Measurements from ENCODE around the gene GNA12. TPM values are rescaled to one million over a fixed set of nuclear protein-coding genes. Genes with fewer than 3 reads are reported as not detected.

GNA12 gene
- total RNA-seq, 2 experiments from 2014 or later: 14.4 to 18.6 TPM

GRCh38 chr7:2843191-2843685 is 870 bp downstream of the GNA12 start:
- no peak for ATAC-seq
- peaks cover 34% of the 10 kb centered on the region for H3K4me1 Mint-ChIP-seq
- DNase-seq: no peak
- H3K4me3 Mint-ChIP-seq: peak overlapping the region; percentile 67
- peak overlapping the region; percentile 49 for H3K27ac Mint-ChIP-seq
- CTCF ChIA-PET: interaction anchor here (1.2 to 1.3 kb wide), 2 partner anchors 10 to 22 kb away, joined by 4 read pairs; no protein-coding TSS in a partner anchor
- H3K9me3 Mint-ChIP-seq (ENCODE audit: low read depth): no peaks in the 10 kb centered on the region
- peaks cover 10% of the 10 kb centered on the region for H3K36me3 Mint-ChIP-seq
- H3K27me3 Mint-ChIP-seq: no peaks in the 10 kb centered on the region

- Mint-ChIP-seq H3K9me3 (ENCODE audit: low read depth) (no peaks in the 10 kb centered on the region), H3K4me3 (no peak overlapping the region), H3K4me1 (peaks cover 43% of the 10 kb centered on the region), H3K27ac (no peak overlapping the region), H3K27me3 (no peaks in the 10 kb centered on the region), H3K36me3 (peaks cover 12% of the 10 kb centered on the region)
- DNase-seq (no peak), ATAC-seq (no peak)
- CTCF ChIA-PET: interaction anchor here (1.2 kb wide), 1 partner anchor 9 kb away, joined by 4 read pairs; no protein-coding TSS in a partner anchor
Observed at GRCh38 chr7:2841907-2842306, 2.2 kb downstream of the GNA12 start.

GRCh38 chr7:2840458-2840857 is 3.6 kb downstream of the GNA12 start:
- peaks cover 49% of the 10 kb centered on the region for H3K4me1 Mint-ChIP-seq
- no peak overlapping the region for H3K27ac Mint-ChIP-seq
- H3K9me3 Mint-ChIP-seq (ENCODE audit: low read depth): no peaks in the 10 kb centered on the region
- H3K4me3 Mint-ChIP-seq: no peak overlapping the region
- H3K27me3 Mint-ChIP-seq: no peaks in the 10 kb centered on the region
- CTCF ChIA-PET: interaction anchor here (1.2 to 1.4 kb wide), 2 partner anchors 24 to 130 kb away, joined by 3 read pairs; no protein-coding TSS in a partner anchor
- no peak for ATAC-seq
- H3K36me3 Mint-ChIP-seq: peaks cover 18% of the 10 kb centered on the region
- DNase-seq: no peak

GRCh38 chr7:2838873-2839578 is 5.1 kb downstream of the GNA12 start:
- Mint-ChIP-seq H3K9me3 (ENCODE audit: low read depth) (no peaks in the 10 kb centered on the region), H3K4me3 (no peak overlapping the region), H3K27me3 (no peaks in the 10 kb centered on the region), H3K36me3 (peaks cover 21% of the 10 kb centered on the region), H3K27ac (no peak overlapping the region), H3K4me1 (peaks cover 39% of the 10 kb centered on the region)
- DNase-seq (no peak), ATAC-seq (no peak)
- CTCF ChIA-PET: interaction anchor here (1.2 kb wide), 1 partner anchor 129 kb away, joined by 3 read pairs; no protein-coding TSS in a partner anchor

- no peak overlapping the region for H3K27ac Mint-ChIP-seq
- H3K27me3 Mint-ChIP-seq: no peaks in the 10 kb centered on the region
- DNase-seq (no peak), ATAC-seq (no peak)
- CTCF ChIA-PET: interaction anchor here (1.3 kb wide), 1 partner anchor 11 kb away, joined by 4 read pairs; no protein-coding TSS in a partner anchor
- no peak overlapping the region for H3K4me3 Mint-ChIP-seq
- peaks cover 21% of the 10 kb centered on the region for H3K36me3 Mint-ChIP-seq
- peaks cover 39% of the 10 kb centered on the region for H3K4me1 Mint-ChIP-seq
- no peaks in the 10 kb centered on the region for H3K9me3 Mint-ChIP-seq (ENCODE audit: low read depth)
Observed at GRCh38 chr7:2838451-2838850, 5.7 kb downstream of the GNA12 start.

GRCh38 chr7:2837496-2837895 is 6.6 kb downstream of the GNA12 start:
- Mint-ChIP-seq H3K27ac (peak overlapping the region; percentile 71), H3K4me3 (peak overlapping the region; percentile 54)

GRCh38 chr7:2834748-2835441 is 9.2 kb downstream of the GNA12 start:
- CTCF ChIA-PET: no interaction called here
- Mint-ChIP-seq H3K27me3 (no peaks in the 10 kb centered on the region), H3K4me1 (peaks cover 22% of the 10 kb centered on the region), H3K4me3 (no peak overlapping the region), H3K27ac (no peak overlapping the region), H3K36me3 (peaks cover 16% of the 10 kb centered on the region), H3K9me3 (ENCODE audit: low read depth) (no peaks in the 10 kb centered on the region)
- ATAC-seq (no peak), DNase-seq (no peak)

More at GRCh38 chr7:2837496-2837895, 6.6 kb downstream of the GNA12 start:
- Mint-ChIP-seq H3K9me3 (ENCODE audit: low read depth) (no peaks in the 10 kb centered on the region), H3K27me3 (no peaks in the 10 kb centered on the region), H3K4me1 (peaks cover 30% of the 10 kb centered on the region), H3K36me3 (peaks cover 19% of the 10 kb centered on the region)
- ATAC-seq (no peak), DNase-seq (no peak)
- CTCF ChIA-PET: interaction anchor here (1.3 kb wide), 1 partner anchor 10 kb away, joined by 4 read pairs; no protein-coding TSS in a partner anchor

GRCh38 chr7:2833083-2833910 is 10.8 kb downstream of the GNA12 start:
- ATAC-seq (no peak), DNase-seq (no peak)
- H3K27ac Mint-ChIP-seq: no peak overlapping the region
- no peaks in the 10 kb centered on the region for H3K9me3 Mint-ChIP-seq (ENCODE audit: low read depth)
- H3K4me1 Mint-ChIP-seq: peaks cover 18% of the 10 kb centered on the region
- no peak overlapping the region for H3K4me3 Mint-ChIP-seq
- H3K36me3 Mint-ChIP-seq: peaks cover 12% of the 10 kb centered on the region
- CTCF ChIA-PET: interaction anchor here (0.6 to 1.0 kb wide), 2 partner anchors 9 to 13 kb away, joined by 4 read pairs; no protein-coding TSS in a partner anchor
- no peaks in the 10 kb centered on the region for H3K27me3 Mint-ChIP-seq

- H3K27ac Mint-ChIP-seq: no peak overlapping the region
- H3K9me3 Mint-ChIP-seq (ENCODE audit: low read depth): no peaks in the 10 kb centered on the region
- ATAC-seq (no peak), DNase-seq (no peak)
- peaks cover 10% of the 10 kb centered on the region for H3K36me3 Mint-ChIP-seq
- no peak overlapping the region for H3K4me3 Mint-ChIP-seq
- no peaks in the 10 kb centered on the region for H3K27me3 Mint-ChIP-seq
- peaks cover 13% of the 10 kb centered on the region for H3K4me1 Mint-ChIP-seq
- CTCF ChIA-PET: interaction anchor here (1.0 kb wide), 1 partner anchor 10 kb away, joined by 4 read pairs; no protein-coding TSS in a partner anchor
Observed at GRCh38 chr7:2832461-2832860, 11.6 kb downstream of the GNA12 start.

GRCh38 chr7:2830609-2831376 is 13.3 kb downstream of the GNA12 start:
- Mint-ChIP-seq H3K36me3 (peaks cover 8% of the 10 kb centered on the region), H3K27ac (no peak overlapping the region), H3K4me3 (no peak overlapping the region), H3K9me3 (ENCODE audit: low read depth) (no peaks in the 10 kb centered on the region), H3K27me3 (no peaks in the 10 kb centered on the region), H3K4me1 (peaks cover 2% of the 10 kb centered on the region)
- CTCF ChIA-PET: interaction anchor here (0.7 kb wide), 1 partner anchor 130 kb away, joined by 3 read pairs; no protein-coding TSS in a partner anchor
- DNase-seq (no peak), ATAC-seq (no peak)

GRCh38 chr7:2829040-2829439 is 15.1 kb downstream of the GNA12 start:
- DNase-seq: no peak
- no peak overlapping the region for H3K27ac Mint-ChIP-seq
- H3K36me3 Mint-ChIP-seq: peaks cover 1% of the 10 kb centered on the region
- no peak for ATAC-seq
- no peaks in the 10 kb centered on the region for H3K27me3 Mint-ChIP-seq
- H3K4me1 Mint-ChIP-seq: peaks cover 9% of the 10 kb centered on the region
- CTCF ChIA-PET: interaction anchor here (1.3 kb wide), 1 partner anchor 7 kb away, joined by 3 read pairs; no protein-coding TSS in a partner anchor
- H3K9me3 Mint-ChIP-seq (ENCODE audit: low read depth): no peaks in the 10 kb centered on the region
- no peak overlapping the region for H3K4me3 Mint-ChIP-seq

GRCh38 chr7:2826771-2827170 is 17.3 kb downstream of the GNA12 start:
- ATAC-seq: no peak
- Mint-ChIP-seq H3K27me3 (peaks cover 2% of the 10 kb centered on the region), H3K27ac (no peak overlapping the region), H3K36me3 (peaks cover 1% of the 10 kb centered on the region), H3K4me3 (no peak overlapping the region), H3K9me3 (ENCODE audit: low read depth) (no peaks in the 10 kb centered on the region), H3K4me1 (peaks cover 10% of the 10 kb centered on the region)
- no peak for DNase-seq
- CTCF ChIA-PET: interaction anchor here (1.4 kb wide), 1 partner anchor 11 kb away, joined by 4 read pairs; no protein-coding TSS in a partner anchor

All from activated CD8-positive, alpha-beta memory T cell treated with anti-CD3 and anti-CD28 coated beads, Interleukin-2, amount 10 ng/mL, durations not matched to agents 7 days and 5 days (primary cell).